Gastroesophageal sphincter (tissue), 4 donors: Measurements from ENCODE around the gene BMP10. TPM values are rescaled to one million over a fixed set of nuclear protein-coding genes. Genes with fewer than 3 reads are reported as not detected.

ENCODE experiments used
- ATAC-seq: fragments of 150-250 bp; one replicate; pipeline ENCODE4 v1.9.1; 2016; ENCODE audit warnings: mild to moderate bottlenecking, moderate library complexity
- H3K27ac ChIP-seq, 4 donors: fragments of 200-600 bp; sonication (generic) in 3 of 4; 1 replicate in 3 of 4; 2 replicates in 1 of 4; pipeline ENCODE4 v1.5.1; 2016 to 2019
- H3K27me3 ChIP-seq: fragments of 200-600 bp; sonication (generic); one replicate; pipeline ENCODE4 v1.5.1; 2019
- H3K36me3 ChIP-seq, 2 donors: fragments of 200-600 bp; sonication (generic); one replicate each; pipeline ENCODE4 v1.5.1; 2019; ENCODE audit warnings: control low read depth in 1 of 2
- H3K4me1 ChIP-seq, 3 donors: fragments of 200-600 bp; sonication (generic); 1 replicate in 2 of 3; 2 replicates in 1 of 3; pipeline ENCODE4 v1.5.1; 2016 to 2019; ENCODE audit warnings: control low read depth in 2 of 3
- H3K4me3 ChIP-seq, 2 donors: fragments of 200-600 bp; sonication (generic); one replicate each; pipeline ENCODE4 v1.5.1; 2019; ENCODE audit warnings: mild to moderate bottlenecking in 1 of 2, moderate library complexity in 1 of 2
- H3K9me3 ChIP-seq, 3 donors: fragments of 200-600 bp; sonication (generic); one replicate each; pipeline ENCODE4 v1.5.1; 2017 to 2019; ENCODE audit warnings: control low read depth in 2 of 3
- EP300 ChIP-seq: sonication (generic); formaldehyde crosslinking; IDR thresholded peaks from one replicate; pipeline ENCODE4 v1.6.1; 2017; ENCODE audit warnings: antibody characterized with exemption, mild to moderate bottlenecking
- POLR2A ChIP-seq, 2 donors: fragments of 450-650 bp; IDR thresholded peaks; one replicate each; pipeline ENCODE4 v1.6.1; 2017; ENCODE audit warnings: antibody characterized with exemption in 2 of 2, mild to moderate bottlenecking in 2 of 2, moderate library complexity in 1 of 2
- POLR2AphosphoS5 ChIP-seq: sonication (generic); formaldehyde crosslinking; IDR thresholded peaks from one replicate; pipeline ENCODE4 v1.6.1; 2017; ENCODE audit warnings: antibody characterized with exemption
- WGBS, 2 donors: methylation state at CpG; one replicate each; pipeline ENCODE4 v1.1.5; 2018; ENCODE audit warnings: low coverage in 1 of 2; 5-methylcytosine and 5-hydroxymethylcytosine counted together
- total RNA-seq, 4 donors: library from RNA; depleted of rRNA; stranded (reverse); fragments of >200 nt; gene quantifications; one replicate each; pipeline ENCODE4 v1.1.0, GENCODE V29; 2016
- TF ChIP-seq, protein P1 (sequence below), 4 experiments: fragments of 200-600 bp in 2 of 4; fragments of 450-650 bp in 2 of 4; sonication (generic) in 1 of 4; IDR thresholded peaks; one replicate each; pipeline ENCODE4 v1.5.1; 2017 to 2019; ENCODE audit warnings: antibody characterized with exemption in 4 of 4, mild to moderate bottlenecking in 2 of 4, moderate library complexity in 2 of 4

The BMP10 gene, protein sequence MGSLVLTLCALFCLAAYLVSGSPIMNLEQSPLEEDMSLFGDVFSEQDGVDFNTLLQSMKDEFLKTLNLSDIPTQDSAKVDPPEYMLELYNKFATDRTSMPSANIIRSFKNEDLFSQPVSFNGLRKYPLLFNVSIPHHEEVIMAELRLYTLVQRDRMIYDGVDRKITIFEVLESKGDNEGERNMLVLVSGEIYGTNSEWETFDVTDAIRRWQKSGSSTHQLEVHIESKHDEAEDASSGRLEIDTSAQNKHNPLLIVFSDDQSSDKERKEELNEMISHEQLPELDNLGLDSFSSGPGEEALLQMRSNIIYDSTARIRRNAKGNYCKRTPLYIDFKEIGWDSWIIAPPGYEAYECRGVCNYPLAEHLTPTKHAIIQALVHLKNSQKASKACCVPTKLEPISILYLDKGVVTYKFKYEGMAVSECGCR
- total RNA-seq = under 1 TPM in 1 of 4 donors, not detected in 3; 0.19 TPM

DNA sequence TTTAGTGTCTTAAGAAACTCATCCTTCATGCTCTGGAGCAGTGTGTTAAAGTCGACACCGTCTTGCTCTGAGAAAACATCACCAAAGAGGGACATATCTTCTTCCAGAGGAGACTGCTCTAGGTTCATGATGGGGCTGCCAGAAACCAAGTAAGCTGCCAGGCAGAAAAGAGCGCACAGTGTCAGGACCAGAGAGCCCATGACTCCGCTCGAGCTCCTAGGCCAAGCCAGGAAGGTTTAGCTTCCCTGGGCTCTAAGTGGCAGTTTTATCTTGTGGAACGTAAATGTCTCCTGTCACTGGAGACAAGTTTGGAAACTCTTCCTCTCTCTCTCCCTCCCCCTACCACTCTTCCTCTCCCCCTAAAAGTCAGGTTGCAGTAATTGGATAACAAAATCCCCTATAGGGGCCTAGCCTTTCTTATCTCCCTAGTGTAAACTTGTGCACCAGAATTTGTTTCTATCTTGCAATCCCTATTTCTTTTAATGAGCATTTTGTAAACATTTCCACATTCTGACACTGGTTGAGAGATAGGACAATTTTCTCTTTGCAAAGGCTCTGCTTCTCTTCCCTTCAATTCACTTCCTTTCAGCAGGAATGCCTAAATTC is at the start of gene BMP10:
BMP10 (minus strand) TSS at position 239 of the 606 bp plus-strand sequence; CDS start at position 200, 39 bp downstream.
- WGBS, 2 donors = 63% methylated on average over 3 of the region's 6 CpGs; no CpG with 5 or more reads in 1 of the 2 donors
- no peak within 1 kb of the TSS for H3K27ac ChIP-seq
- TF ChIP-seq POLR2AphosphoS5 (no peak), POLR2A (IDR thresholded peaks at IDR 0.05) (no peak), EP300 (no peak)
- TF ChIP-seq, protein P1, sequence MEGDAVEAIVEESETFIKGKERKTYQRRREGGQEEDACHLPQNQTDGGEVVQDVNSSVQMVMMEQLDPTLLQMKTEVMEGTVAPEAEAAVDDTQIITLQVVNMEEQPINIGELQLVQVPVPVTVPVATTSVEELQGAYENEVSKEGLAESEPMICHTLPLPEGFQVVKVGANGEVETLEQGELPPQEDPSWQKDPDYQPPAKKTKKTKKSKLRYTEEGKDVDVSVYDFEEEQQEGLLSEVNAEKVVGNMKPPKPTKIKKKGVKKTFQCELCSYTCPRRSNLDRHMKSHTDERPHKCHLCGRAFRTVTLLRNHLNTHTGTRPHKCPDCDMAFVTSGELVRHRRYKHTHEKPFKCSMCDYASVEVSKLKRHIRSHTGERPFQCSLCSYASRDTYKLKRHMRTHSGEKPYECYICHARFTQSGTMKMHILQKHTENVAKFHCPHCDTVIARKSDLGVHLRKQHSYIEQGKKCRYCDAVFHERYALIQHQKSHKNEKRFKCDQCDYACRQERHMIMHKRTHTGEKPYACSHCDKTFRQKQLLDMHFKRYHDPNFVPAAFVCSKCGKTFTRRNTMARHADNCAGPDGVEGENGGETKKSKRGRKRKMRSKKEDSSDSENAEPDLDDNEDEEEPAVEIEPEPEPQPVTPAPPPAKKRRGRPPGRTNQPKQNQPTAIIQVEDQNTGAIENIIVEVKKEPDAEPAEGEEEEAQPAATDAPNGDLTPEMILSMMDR (IDR thresholded peaks at IDR 0.05) = no peak

DNA sequence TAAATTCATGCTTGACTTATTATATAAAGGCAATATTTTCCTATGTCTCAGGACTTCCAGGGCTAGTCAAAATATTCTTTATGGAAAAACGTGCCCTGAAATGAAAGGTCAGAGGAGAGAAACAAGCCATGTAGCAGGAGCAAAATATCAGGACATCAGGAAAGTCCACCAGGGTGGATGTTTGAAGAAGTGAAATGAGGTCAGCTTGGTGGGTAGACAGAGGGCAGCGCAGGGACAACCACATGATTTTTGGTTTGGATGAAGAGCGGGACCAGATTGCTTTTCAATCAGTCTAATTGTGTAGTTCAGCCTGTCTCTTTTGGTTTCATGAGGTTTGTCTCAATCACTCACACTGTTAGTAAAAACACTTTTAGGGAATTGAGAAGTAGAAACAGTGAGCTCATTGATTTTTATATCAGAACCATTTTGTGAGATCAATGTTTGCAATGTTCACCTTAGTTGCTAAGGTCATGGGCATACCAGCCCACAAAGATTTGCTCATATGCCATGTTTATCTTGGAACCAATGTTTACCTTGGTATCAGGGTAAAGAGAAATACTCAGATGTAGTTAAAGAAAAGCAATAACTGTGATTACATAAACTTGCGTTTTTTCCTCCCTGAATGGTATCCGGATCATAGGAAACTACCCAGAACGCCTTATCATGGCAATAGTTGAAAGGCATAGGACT is 49.4 kb upstream of the BMP10 start:
- Histone ChIP-seq H3K36me3 (no peaks in the 10 kb centered on the region), H3K27me3 (no peaks in the 10 kb centered on the region), H3K27ac (no peak overlapping the region), H3K9me3 (no peaks in the 10 kb centered on the region), H3K4me1 (no peaks in the 10 kb centered on the region), H3K4me3 (no peak overlapping the region)
- 81 to 92% methylated on average over 6 of the region's 6 CpGs for WGBS, 2 donors
- TF ChIP-seq POLR2A (IDR thresholded peaks at IDR 0.05) (no peak), POLR2AphosphoS5 (no peak), EP300 (no peak)
- TF ChIP-seq, protein P1 (IDR thresholded peaks at IDR 0.05) = no peak
- ATAC-seq = no peak

More for the DNA sequence above, at the start of gene BMP10:
- Histone ChIP-seq H3K4me3 (no peak within 1 kb of the TSS), H3K4me1 (no peaks in the 10 kb centered on the region), H3K27me3 (no peaks in the 10 kb centered on the region), H3K36me3 (no peaks in the 10 kb centered on the region), H3K9me3 (no peaks in the 10 kb centered on the region)
- ATAC-seq = no peak

DNA sequence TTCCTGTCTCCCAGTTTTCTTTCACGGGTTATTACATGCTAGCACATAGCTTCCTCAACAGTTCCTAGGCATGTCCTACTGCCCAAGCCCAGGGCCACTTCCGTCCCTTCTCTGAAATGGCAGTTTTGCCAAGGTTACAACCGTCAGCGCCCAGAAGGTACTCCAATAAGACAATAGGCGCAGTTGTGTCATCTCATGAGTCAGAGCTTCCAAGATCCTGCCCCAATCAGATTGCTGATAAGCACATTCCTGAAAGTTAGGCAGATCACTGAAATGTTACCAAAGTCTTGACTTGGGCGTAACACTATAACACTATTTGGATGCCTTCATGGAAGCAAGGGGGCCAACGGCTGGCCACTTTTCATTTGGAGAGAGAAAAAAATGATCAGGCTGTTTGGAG is 47.3 kb upstream of the BMP10 start:
- Histone ChIP-seq H3K27ac (no peak overlapping the region), H3K27me3 (no peaks in the 10 kb centered on the region), H3K9me3 (no peaks in the 10 kb centered on the region), H3K4me1 (no peaks in the 10 kb centered on the region), H3K36me3 (no peaks in the 10 kb centered on the region), H3K4me3 (no peak overlapping the region)
- ATAC-seq = no peak
- TF ChIP-seq POLR2A (IDR thresholded peaks at IDR 0.05) (no peak), POLR2AphosphoS5 (no peak)
- 86 to 88% methylated on average over 2 of the region's 7 CpGs for WGBS, 2 donors

DNA sequence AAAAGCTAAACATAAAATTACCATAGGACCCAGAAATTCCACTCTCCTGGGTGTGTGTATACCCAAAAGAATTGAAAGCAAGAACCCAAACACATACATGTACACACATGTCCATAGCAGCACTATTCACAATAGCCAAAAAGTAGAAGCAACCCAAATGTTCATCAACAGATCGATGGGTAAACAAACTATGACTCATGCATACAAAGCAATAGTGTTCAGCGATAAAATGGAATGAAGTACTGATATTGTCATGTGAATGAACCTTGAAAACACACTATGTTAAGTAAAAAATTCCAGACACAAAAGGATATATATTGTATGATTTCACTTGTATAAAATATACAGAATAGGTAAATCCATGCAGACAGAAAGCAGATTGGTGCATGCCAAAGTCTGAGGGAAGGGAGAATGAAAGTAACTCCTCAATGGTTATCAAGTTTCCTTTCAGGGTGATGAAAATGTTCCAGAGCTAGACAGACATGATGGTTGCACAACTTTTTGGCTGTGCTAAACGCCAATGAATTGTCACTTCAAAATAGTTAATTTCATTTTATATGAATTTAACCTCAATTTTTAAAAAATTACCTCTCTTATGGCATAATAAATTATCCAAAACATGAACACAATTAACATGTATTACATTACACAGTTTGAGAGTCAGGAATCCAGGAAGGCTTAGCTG is 46.0 kb upstream of the BMP10 start:
- Histone ChIP-seq H3K27ac (no peak overlapping the region), H3K4me3 (no peak overlapping the region), H3K9me3 (no peaks in the 10 kb centered on the region), H3K36me3 (no peaks in the 10 kb centered on the region), H3K27me3 (no peaks in the 10 kb centered on the region), H3K4me1 (no peaks in the 10 kb centered on the region)
- no peak for ATAC-seq
- TF ChIP-seq POLR2AphosphoS5 (no peak), POLR2A (IDR thresholded peaks at IDR 0.05) (no peak), EP300 (no peak)
- TF ChIP-seq, protein P1 (IDR thresholded peaks at IDR 0.05) = no peak
- WGBS, 2 donors = 66 to 69% methylated on average over 3 of the region's 3 CpGs

DNA sequence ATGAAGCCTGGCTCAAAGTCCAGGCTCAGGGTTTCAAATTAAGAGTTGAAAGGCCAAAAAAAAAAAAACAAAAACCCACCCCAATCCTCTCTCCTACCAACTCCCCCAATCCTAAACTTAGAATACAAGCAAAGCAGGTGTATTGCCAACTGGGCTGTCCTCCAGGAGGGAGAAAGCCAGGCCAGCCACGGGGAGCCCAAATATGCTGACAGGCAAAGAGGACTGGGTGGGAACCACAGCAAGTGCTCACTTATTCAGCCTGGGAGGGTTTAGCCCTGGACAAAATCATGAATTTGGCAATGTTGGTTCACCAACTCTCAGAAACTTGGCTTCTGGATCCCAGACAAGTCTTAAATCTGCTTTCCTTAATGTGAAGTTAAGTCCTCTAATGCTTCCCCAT is 45.0 kb upstream of the BMP10 start:
- no peaks in the 10 kb centered on the region for H3K36me3 ChIP-seq
- no peak overlapping the region for H3K4me3 ChIP-seq
- H3K9me3 ChIP-seq = no peaks in the 10 kb centered on the region
- no peaks in the 10 kb centered on the region for H3K27me3 ChIP-seq
- WGBS, 2 donors = 18% methylated on average over 1 of the region's 1 CpG; no CpG with 5 or more reads in 1 of the 2 donors
- no peak for ATAC-seq
- H3K27ac ChIP-seq = no peak overlapping the region
- no peaks in the 10 kb centered on the region for H3K4me1 ChIP-seq
- TF ChIP-seq POLR2A (IDR thresholded peaks at IDR 0.05) = no peak
- no peak for TF ChIP-seq POLR2AphosphoS5
- TF ChIP-seq, protein P1 (IDR thresholded peaks at IDR 0.05) = no peak
- TF ChIP-seq EP300 = no peak
